Mucosa of rectum (tissue), 2 donors: ENCODE data around the gene NBAS.

Experiments used
- H3K27ac ChIP-seq, 2 donors: one replicate each; pipeline ENCODE4 v1.7.0; 2013; ENCODE audit warnings: inconsistent platforms in 2 of 2, low read depth in 2 of 2, low read length in 2 of 2
- H3K27me3 ChIP-seq, 2 donors: one replicate each; pipeline ENCODE4 v1.7.0; 2013; ENCODE audit warnings: low read length in 2 of 2; ENCODE audit not compliant: control insufficient read depth in 2 of 2, insufficient read depth in 2 of 2
- H3K36me3 ChIP-seq, 2 donors: one replicate each; pipeline ENCODE4 v1.7.0; 2013; ENCODE audit warnings: low read length in 2 of 2; ENCODE audit not compliant: control insufficient read depth in 2 of 2, insufficient read depth in 2 of 2
- H3K4me1 ChIP-seq, 2 donors: one replicate each; pipeline ENCODE4 v1.7.0; 2013; ENCODE audit warnings: low read length in 2 of 2, mild to moderate bottlenecking in 1 of 2; ENCODE audit not compliant: control insufficient read depth in 2 of 2, insufficient read depth in 2 of 2
- H3K4me3 ChIP-seq, 2 donors: one replicate each; pipeline ENCODE4 v1.7.0; 2013; ENCODE audit warnings: low read length in 2 of 2
- H3K9ac ChIP-seq, 2 donors: one replicate each; pipeline ENCODE4 v1.7.0; 2013; ENCODE audit warnings: low read length in 2 of 2, low read depth in 1 of 2, mild to moderate bottlenecking in 1 of 2
- H3K9me3 ChIP-seq, 2 donors: one replicate each; pipeline ENCODE4 v1.7.0; 2013; ENCODE audit warnings: low read length in 2 of 2; ENCODE audit not compliant: control insufficient read depth in 2 of 2
- donor health status: healthy.
- donor health status: Normal muscosa, but diverticular disease.

The NBAS gene

GRCh38 chr2:15480552-15480951, 80.6 kb downstream of the NBAS start:
- Histone ChIP-seq H3K27me3 (no peaks in the 10 kb centered on the region), H3K9me3 (no peaks in the 10 kb centered on the region), H3K27ac (no peak overlapping the region), H3K36me3 (peaks cover 11 to 16% of the 10 kb centered on the region in 2 donors), H3K4me1 (no peaks in the 10 kb centered on the region), H3K9ac (no peak overlapping the region), H3K4me3 (no peak overlapping the region)

- H3K27ac ChIP-seq: no peak overlapping the region
- no peak overlapping the region for H3K9ac ChIP-seq
- H3K4me1 ChIP-seq: no peaks in the 10 kb centered on the region
- H3K9me3 ChIP-seq: no peaks in the 10 kb centered on the region
- H3K4me3 ChIP-seq: no peak overlapping the region
- H3K27me3 ChIP-seq: no peaks in the 10 kb centered on the region
- H3K36me3 ChIP-seq: peaks cover 17 to 29% of the 10 kb centered on the region in 2 donors
Observed at GRCh38 chr2:15472876-15473275, 88.3 kb downstream of the NBAS start.

GRCh38 chr2:15472133-15472532, 89.0 kb downstream of the NBAS start:
- no peak overlapping the region for H3K4me3 ChIP-seq
- peaks cover 19 to 30% of the 10 kb centered on the region in 2 donors for H3K36me3 ChIP-seq
- H3K9me3 ChIP-seq: no peaks in the 10 kb centered on the region
- H3K27me3 ChIP-seq: no peaks in the 10 kb centered on the region
- no peak overlapping the region for H3K27ac ChIP-seq
- no peak overlapping the region for H3K9ac ChIP-seq
- H3K4me1 ChIP-seq: no peaks in the 10 kb centered on the region

- Histone ChIP-seq H3K27ac (no peak overlapping the region), H3K4me3 (no peak overlapping the region), H3K27me3 (no peaks in the 10 kb centered on the region), H3K36me3 (peaks cover 22 to 33% of the 10 kb centered on the region in 2 donors), H3K9me3 (no peaks in the 10 kb centered on the region), H3K9ac (no peak overlapping the region), H3K4me1 (no peaks in the 10 kb centered on the region)
Observed at GRCh38 chr2:15471606-15472005, 89.5 kb downstream of the NBAS start.

GRCh38 chr2:15460112-15460620, 101.0 kb downstream of the NBAS start:
- H3K9me3 ChIP-seq: no peaks in the 10 kb centered on the region
- peaks cover 0 to 2% of the 10 kb centered on the region in 2 donors for H3K4me1 ChIP-seq
- no peaks in the 10 kb centered on the region for H3K27me3 ChIP-seq
- no peak overlapping the region for H3K9ac ChIP-seq
- H3K4me3 ChIP-seq: no peak overlapping the region
- peaks cover 19% of the 10 kb centered on the region in 2 donors for H3K36me3 ChIP-seq
- H3K27ac ChIP-seq: no peak overlapping the region

GRCh38 chr2:15458277-15458676, 102.9 kb downstream of the NBAS start:
- no peak overlapping the region for H3K27ac ChIP-seq
- peaks cover 19 to 20% of the 10 kb centered on the region in 2 donors for H3K36me3 ChIP-seq
- peaks cover 0 to 2% of the 10 kb centered on the region in 2 donors for H3K4me1 ChIP-seq
- H3K4me3 ChIP-seq: no peak overlapping the region
- H3K9ac ChIP-seq: no peak overlapping the region
- H3K9me3 ChIP-seq: no peaks in the 10 kb centered on the region
- no peaks in the 10 kb centered on the region for H3K27me3 ChIP-seq

GRCh38 chr2:15457868-15458267, 103.3 kb downstream of the NBAS start:
- Histone ChIP-seq H3K9ac (no peak overlapping the region), H3K4me1 (peaks cover 0 to 2% of the 10 kb centered on the region in 2 donors), H3K9me3 (no peaks in the 10 kb centered on the region), H3K27ac (no peak overlapping the region), H3K36me3 (peaks cover 21 to 23% of the 10 kb centered on the region in 2 donors), H3K27me3 (no peaks in the 10 kb centered on the region), H3K4me3 (no peak overlapping the region)

GRCh38 chr2:15456352-15456751, 104.8 kb downstream of the NBAS start:
- H3K36me3 ChIP-seq: peaks cover 20 to 21% of the 10 kb centered on the region in 2 donors
- H3K27me3 ChIP-seq: no peaks in the 10 kb centered on the region
- no peak overlapping the region for H3K4me3 ChIP-seq
- no peak overlapping the region for H3K9ac ChIP-seq
- H3K9me3 ChIP-seq: no peaks in the 10 kb centered on the region
- H3K27ac ChIP-seq: no peak overlapping the region
- peaks cover 0 to 2% of the 10 kb centered on the region in 2 donors for H3K4me1 ChIP-seq

GRCh38 chr2:15450808-15451207, 110.3 kb downstream of the NBAS start:
- no peak overlapping the region for H3K27ac ChIP-seq
- H3K4me3 ChIP-seq: no peak overlapping the region
- H3K27me3 ChIP-seq: no peaks in the 10 kb centered on the region
- H3K36me3 ChIP-seq: peaks cover 2 to 9% of the 10 kb centered on the region in 2 donors
- no peaks in the 10 kb centered on the region for H3K9me3 ChIP-seq
- H3K9ac ChIP-seq: no peak overlapping the region
- no peaks in the 10 kb centered on the region for H3K4me1 ChIP-seq

- no peaks in the 10 kb centered on the region for H3K4me1 ChIP-seq
- H3K9me3 ChIP-seq: no peaks in the 10 kb centered on the region
- H3K4me3 ChIP-seq: no peak overlapping the region
- H3K27me3 ChIP-seq: no peaks in the 10 kb centered on the region
- no peak overlapping the region for H3K9ac ChIP-seq
- peaks cover 2 to 9% of the 10 kb centered on the region in 2 donors for H3K36me3 ChIP-seq
- H3K27ac ChIP-seq: no peak overlapping the region
Observed at GRCh38 chr2:15449556-15450236, 111.4 kb downstream of the NBAS start.
